Activated naive CD8-positive, alpha-beta T cell (primary cell): ENCODE results near the gene ILKAP.
"Not testable (repeated sequence)": the region's sequence is repeated elsewhere in the genome, so short reads cannot be mapped to it uniquely, and the experiment has no call there.

Experiments used
- H3K27ac Mint-ChIP-seq: one replicate; pipeline ENCODE4 v1.8.0; 2021; ENCODE audit warnings: mixed read lengths
- H3K27me3 Mint-ChIP-seq: one replicate; pipeline ENCODE4 v1.8.0; 2021; ENCODE audit warnings: mixed read lengths
- H3K36me3 Mint-ChIP-seq: one replicate; pipeline ENCODE4 v1.8.0; 2021; ENCODE audit warnings: mixed read lengths
- H3K4me1 Mint-ChIP-seq: one replicate; pipeline ENCODE4 v1.8.0; 2021; ENCODE audit warnings: low read depth, mixed read lengths
- H3K4me3 Mint-ChIP-seq: one replicate; pipeline ENCODE4 v1.8.0; 2021; ENCODE audit warnings: mild to moderate bottlenecking, mixed read lengths
- H3K9me3 Mint-ChIP-seq: one replicate; pipeline ENCODE4 v1.8.0; 2021; ENCODE audit warnings: low read depth, mixed read lengths

Gene ILKAP

DNA sequence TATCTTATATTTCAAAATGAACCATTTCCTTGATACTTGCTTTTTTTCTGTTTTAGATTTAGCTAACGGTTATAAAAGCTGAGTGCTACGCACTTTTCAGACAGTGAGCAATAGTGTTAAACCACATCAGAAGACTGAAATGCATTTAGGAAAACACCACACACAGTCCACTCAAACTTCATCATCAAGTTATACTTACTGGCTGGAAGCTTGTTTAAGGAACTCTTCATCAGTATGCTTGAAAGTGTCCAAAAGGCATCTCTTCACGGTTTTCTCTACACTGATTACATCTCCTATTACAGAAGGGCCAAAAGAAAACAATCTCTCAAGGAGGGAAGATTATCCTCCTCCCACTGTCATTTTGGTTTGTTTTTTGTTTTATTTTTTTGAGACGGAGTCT, 19.7 kb downstream of the ILKAP start:
- Mint-ChIP-seq H3K36me3 (peaks cover 21% of the 10 kb centered on the region), H3K4me1 (peaks cover 4% of the 10 kb centered on the region), H3K4me3 (no peak overlapping the region), H3K27ac (no peak overlapping the region), H3K9me3 (no peaks in the 10 kb centered on the region), H3K27me3 (no peaks in the 10 kb centered on the region)

DNA sequence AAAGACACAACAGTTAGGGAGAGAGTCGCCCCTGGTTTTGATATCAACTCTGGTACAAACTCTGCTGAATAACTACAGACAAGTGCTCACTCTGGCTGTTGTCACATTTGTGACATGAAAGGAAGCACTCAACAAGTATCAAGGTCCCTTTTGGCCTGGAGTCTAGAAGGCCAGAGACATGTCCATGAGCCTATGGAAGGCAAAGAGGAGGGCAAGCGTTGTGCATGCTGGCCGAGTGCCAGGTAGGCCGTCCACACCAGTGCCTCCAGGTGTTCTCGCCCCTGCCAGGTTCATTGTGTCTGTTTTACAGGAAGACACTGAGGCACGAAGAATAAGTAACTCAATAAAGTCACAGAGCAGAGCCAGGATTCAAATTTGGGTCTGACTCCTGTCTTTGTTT, 21.1 kb downstream of the ILKAP start:
- no peaks in the 10 kb centered on the region for H3K9me3 Mint-ChIP-seq
- no peak overlapping the region for H3K4me3 Mint-ChIP-seq
- no peaks in the 10 kb centered on the region for H3K27me3 Mint-ChIP-seq
- peaks cover 4% of the 10 kb centered on the region for H3K4me1 Mint-ChIP-seq
- H3K27ac Mint-ChIP-seq, result no peak overlapping the region
- peaks cover 9% of the 10 kb centered on the region for H3K36me3 Mint-ChIP-seq

DNA sequence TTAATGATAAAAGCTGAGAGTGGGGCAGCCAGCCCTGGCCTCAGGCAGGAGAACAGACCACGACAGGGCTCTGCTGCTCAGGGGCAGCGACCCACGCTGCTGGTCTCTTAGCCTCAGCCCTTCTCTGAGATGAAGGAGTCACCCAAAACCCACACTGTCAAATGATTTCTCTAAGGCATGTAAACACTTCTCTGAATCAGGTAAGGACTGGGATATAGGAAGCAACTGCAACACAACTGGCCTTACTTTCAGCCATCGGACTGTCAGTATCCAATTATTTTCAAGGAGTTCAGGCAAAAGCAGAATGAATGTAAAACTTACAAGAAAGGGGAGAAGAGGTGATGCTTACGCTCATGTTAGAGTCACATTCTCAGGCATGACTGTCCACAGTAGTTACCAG, 22.9 kb downstream of the ILKAP start:
- no peaks in the 10 kb centered on the region for H3K27me3 Mint-ChIP-seq
- peaks cover 8% of the 10 kb centered on the region for H3K36me3 Mint-ChIP-seq
- H3K9me3 Mint-ChIP-seq, result no peaks in the 10 kb centered on the region
- H3K4me3 Mint-ChIP-seq, result no peak overlapping the region
- no peak overlapping the region for H3K27ac Mint-ChIP-seq
- peaks cover 3% of the 10 kb centered on the region for H3K4me1 Mint-ChIP-seq

DNA sequence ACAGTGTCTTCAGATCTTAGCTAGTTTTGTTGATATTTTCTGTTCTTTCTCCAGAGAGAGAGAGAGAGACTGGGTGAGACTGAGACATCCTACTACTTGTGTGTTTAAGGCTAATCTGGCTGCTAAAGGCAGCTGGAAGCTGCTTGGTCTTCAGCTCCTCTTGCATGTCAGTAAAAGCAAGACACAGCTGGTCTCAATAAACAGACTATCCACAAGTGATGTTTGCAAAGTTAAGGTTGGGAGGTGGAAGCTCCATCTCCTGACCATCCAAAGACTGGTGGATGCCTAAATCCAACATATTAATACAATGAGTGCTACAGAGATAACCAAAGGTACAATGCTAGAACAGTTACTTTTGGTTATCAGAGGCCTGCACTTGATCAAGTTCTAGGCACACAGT, 26.9 kb downstream of the ILKAP start:
- H3K27me3 Mint-ChIP-seq, result no peaks in the 10 kb centered on the region
- no peaks in the 10 kb centered on the region for H3K4me1 Mint-ChIP-seq
- peaks cover 6% of the 10 kb centered on the region for H3K36me3 Mint-ChIP-seq
- no peaks in the 10 kb centered on the region for H3K9me3 Mint-ChIP-seq
- peak overlapping the region; percentile 56 for H3K27ac Mint-ChIP-seq
- H3K4me3 Mint-ChIP-seq, result no peak overlapping the region

DNA sequence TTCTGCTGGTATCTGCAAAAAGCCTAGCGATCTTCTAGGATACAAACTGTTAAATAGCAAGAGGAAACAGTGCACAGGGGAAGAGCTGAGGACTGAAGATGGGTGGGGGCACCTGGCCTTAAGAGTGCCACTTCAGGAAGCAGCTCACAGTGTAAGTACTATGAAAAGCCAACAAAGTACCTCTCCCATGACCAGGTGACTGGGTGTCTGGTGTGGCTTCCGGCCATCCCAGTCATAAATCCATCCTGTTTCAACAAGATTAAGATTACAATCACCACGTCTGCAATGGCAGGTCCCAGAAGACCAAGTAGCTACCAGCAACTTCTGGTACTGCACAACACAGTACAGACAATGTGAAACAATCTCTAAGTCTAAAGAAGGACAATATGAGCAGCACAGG, 28.8 kb downstream of the ILKAP start:
- Mint-ChIP-seq H3K4me1 (no peaks in the 10 kb centered on the region), H3K9me3 (no peaks in the 10 kb centered on the region), H3K4me3 (no peak overlapping the region), H3K27me3 (no peaks in the 10 kb centered on the region), H3K27ac (no peak overlapping the region), H3K36me3 (peaks cover 4% of the 10 kb centered on the region)

DNA sequence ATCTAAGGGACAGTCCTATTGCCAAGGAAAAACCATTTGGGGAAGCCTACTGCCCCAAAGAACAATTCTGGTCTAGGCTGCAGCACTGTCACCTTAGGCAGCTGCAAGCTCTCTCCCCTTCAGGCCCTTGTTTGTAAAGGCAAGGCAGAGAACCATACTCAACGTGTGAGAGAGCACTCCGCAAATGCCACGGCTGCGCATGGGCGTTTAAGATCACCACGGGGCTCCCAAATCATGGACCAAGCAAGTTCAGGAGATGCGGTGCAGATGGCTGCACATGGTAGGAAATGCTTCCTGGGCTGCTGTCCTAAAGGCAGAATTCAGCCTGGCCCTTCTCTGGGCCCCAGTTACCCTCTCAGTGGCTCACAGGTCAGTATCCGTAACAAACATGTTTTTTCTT, 29.2 kb downstream of the ILKAP start:
- Mint-ChIP-seq H3K4me1 (no peaks in the 10 kb centered on the region), H3K27ac (no peak overlapping the region), H3K9me3 (no peaks in the 10 kb centered on the region), H3K36me3 (peaks cover 4% of the 10 kb centered on the region), H3K4me3 (no peak overlapping the region), H3K27me3 (no peaks in the 10 kb centered on the region)

DNA sequence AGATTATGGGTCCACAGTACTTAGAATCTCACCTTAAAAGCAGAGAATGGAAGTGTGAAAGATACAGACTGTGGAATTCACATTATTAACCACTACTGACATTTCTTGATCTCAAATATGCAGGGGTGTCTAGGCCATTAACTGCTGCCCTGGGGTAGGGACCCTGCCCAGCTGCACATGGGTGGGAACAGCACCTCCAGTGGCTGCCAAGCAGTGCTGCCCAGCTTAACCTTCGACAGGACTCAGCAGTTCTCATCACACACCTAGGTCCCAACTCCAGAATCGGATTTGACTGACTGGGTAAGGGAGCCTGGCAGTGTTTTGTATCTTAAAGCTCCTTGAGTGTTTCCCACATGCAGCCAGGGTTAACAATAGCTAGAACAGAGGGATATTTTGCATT, 29.8 kb downstream of the ILKAP start:
- H3K36me3 Mint-ChIP-seq, result peaks cover 4% of the 10 kb centered on the region
- no peaks in the 10 kb centered on the region for H3K9me3 Mint-ChIP-seq
- H3K4me1 Mint-ChIP-seq, result no peaks in the 10 kb centered on the region
- no peaks in the 10 kb centered on the region for H3K27me3 Mint-ChIP-seq
- H3K27ac Mint-ChIP-seq, result no peak overlapping the region
- no peak overlapping the region for H3K4me3 Mint-ChIP-seq

DNA sequence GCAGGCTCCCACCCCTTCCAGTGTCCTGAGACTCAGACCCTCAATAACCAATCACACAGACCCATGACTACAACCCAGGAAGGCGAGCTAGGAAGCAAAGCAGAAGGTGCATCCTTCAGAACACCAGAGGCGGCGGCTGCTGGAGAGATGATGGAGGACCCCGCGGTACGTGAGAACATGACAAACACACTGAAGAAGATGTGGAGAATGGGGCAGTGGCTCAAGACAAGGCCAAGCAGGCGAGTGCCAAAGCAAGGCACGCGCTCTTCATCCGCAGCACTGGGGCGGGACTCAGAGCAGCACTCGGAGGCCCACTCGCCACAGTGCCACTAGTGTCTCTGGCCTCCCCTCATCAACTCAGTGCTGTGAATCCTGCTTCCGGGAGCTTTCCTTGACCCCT, 31.1 kb downstream of the ILKAP start:
- Mint-ChIP-seq H3K4me3 (no peak overlapping the region), H3K27ac (no peak overlapping the region), H3K9me3 (no peaks in the 10 kb centered on the region), H3K4me1 (no peaks in the 10 kb centered on the region), H3K27me3 (no peaks in the 10 kb centered on the region), H3K36me3 (peaks cover 4% of the 10 kb centered on the region)

DNA sequence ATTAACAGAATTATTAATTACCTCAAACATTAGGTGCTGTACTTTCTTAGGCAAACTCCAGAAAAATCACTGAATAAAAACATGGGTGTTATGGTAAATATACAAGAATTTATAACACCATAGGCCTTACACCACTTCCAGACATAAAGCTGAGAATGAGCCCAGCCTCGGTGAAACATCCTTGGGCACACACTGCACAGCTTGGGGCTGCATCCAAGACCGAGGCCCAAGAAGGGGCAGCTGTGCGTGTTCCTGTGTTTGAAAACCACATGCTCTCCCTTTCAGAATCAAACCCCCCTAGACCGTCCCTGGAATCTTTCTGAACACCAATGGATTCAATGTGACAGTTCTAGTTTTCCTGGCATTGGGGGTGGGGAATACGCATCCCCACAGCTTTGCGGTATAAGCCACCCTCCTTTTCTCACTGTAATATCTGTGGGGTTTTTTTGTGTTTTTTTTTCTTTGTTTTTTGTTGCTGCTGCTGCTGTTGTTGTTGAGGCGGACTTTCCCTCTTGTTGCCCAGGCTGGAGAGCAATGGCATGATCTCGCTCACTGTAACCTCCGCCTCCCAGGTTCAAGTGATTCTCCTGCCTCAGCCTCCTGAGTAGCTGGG, 31.8 kb downstream of the ILKAP start:
- no peak overlapping the region for H3K4me3 Mint-ChIP-seq
- no peaks in the 10 kb centered on the region for H3K4me1 Mint-ChIP-seq
- H3K27ac Mint-ChIP-seq, result no peak overlapping the region
- H3K9me3 Mint-ChIP-seq, result no peaks in the 10 kb centered on the region
- no peaks in the 10 kb centered on the region for H3K27me3 Mint-ChIP-seq
- H3K36me3 Mint-ChIP-seq, result peaks cover 4% of the 10 kb centered on the region

DNA sequence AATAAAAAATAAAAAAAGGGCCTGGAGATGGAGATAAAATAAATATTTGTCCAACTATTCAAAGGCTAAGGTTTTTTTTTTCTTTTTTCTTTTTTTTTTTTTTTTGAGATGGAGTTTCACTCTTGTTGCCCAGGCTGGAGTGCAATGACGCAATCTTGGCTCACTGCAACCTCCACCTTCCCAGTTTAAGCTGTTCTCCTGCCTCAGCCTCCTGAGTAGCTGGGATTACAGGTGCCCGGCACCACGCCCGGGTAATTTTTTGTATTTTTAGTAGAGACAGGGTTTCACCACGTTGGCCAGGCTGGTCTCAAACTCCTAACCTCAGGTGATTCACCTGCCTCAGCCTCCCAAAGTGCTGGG, 32.4 kb downstream of the ILKAP start:
- not testable (repeated sequence) for H3K27me3 Mint-ChIP-seq, H3K27ac Mint-ChIP-seq, H3K4me3 Mint-ChIP-seq, H3K4me1 Mint-ChIP-seq, H3K36me3 Mint-ChIP-seq, H3K9me3 Mint-ChIP-seq

DNA sequence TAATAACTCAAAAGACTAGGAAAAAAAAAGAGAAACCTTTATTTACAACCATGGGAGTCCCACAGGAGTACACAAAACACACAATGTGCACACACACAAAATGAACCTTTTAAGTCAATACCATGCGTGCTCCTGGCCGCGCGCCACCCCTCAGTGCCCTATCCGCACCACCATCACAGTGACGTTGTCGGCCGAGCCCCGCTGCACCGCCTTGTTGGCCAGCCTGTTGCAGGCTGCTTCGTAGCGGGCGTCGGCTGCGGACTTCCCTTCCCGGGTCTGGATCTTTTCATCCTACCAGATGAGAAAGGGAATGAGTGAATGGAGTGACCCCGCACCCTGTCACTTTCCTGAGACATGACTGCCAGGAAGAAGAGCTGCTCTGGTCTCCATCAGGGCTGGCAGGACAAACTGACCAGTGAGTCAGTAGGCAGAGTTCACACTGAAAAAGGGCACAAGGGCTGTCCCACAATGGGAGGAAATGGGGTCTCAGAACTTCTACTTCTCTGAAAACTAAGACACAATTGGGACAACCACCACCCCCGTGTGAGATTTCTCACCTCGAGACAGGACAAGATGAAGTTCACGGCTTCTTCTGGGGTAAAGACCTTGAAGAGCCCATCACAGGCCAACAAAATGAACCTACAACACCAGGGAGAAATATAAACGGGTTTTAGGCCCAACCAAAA, 33.0 kb downstream of the ILKAP start:
- no peaks in the 10 kb centered on the region for H3K4me1 Mint-ChIP-seq
- no peaks in the 10 kb centered on the region for H3K27me3 Mint-ChIP-seq
- no peak overlapping the region for H3K4me3 Mint-ChIP-seq
- no peak overlapping the region for H3K27ac Mint-ChIP-seq
- peaks cover 4% of the 10 kb centered on the region for H3K36me3 Mint-ChIP-seq
- H3K9me3 Mint-ChIP-seq, result no peaks in the 10 kb centered on the region

DNA sequence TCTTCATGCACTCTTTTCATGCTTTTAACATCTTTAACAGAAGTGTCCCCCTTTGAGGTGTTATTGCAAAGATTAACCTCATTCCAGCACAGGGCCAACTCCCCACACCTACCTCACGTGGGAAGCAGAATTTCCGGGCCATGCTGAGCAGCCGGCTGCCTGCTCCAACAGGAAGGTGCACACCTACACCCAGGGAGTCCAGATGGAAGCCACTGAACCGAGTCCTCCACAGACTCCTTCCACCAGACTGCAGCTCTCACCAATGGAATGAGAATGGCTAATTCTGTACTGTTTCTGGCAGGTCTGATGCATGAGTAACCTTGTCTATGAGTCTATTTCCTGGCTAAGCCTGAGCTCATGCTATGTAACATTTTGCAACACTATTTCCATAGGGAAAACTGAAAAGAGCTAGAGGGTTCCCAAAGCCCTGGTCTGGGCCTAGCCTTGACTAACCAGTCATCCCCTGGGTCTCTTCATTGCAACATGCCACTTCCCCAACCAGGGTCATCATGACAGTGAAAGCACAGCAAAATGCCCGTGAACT, 33.7 kb downstream of the ILKAP start:
- Mint-ChIP-seq H3K4me3 (no peak overlapping the region), H3K9me3 (no peaks in the 10 kb centered on the region), H3K36me3 (peaks cover 4% of the 10 kb centered on the region), H3K4me1 (peaks cover 2% of the 10 kb centered on the region), H3K27me3 (peaks cover 4% of the 10 kb centered on the region), H3K27ac (no peak overlapping the region)

DNA sequence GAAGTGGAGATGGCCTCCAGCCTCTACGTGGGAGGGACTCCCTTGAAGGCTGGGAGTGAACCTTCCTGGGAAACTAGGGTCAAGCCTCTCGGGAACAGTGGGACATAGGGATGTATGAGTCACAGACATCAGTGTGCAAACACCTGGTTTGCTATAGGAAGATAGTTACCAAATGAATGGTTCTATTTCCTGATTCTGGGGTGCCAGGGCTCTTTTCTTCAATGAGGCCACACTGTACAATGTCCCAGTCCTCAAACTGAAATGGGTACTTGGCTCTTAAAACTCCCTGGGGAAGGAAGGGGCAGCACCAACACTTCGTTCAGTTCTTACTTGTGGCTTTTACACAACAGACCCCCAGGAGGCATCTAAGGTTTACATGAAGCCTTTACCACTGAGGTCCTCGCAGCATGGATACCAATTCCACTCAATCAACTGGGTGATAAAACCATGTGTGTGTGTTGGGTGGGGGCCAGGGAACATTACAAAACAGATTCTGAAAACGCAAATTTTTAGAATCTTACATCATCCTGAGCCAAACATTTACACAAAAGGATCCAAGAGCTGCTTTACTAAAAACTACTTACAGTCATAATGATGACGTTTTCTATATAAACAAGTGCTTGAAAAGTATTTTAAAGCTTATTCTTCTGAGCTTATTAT, 34.3 kb downstream of the ILKAP start:
- Mint-ChIP-seq H3K27me3 (peaks cover 5% of the 10 kb centered on the region), H3K36me3 (peaks cover 4% of the 10 kb centered on the region), H3K4me3 (no peak overlapping the region), H3K27ac (peak overlapping the region; percentile 23), H3K4me1 (peaks cover 3% of the 10 kb centered on the region), H3K9me3 (no peaks in the 10 kb centered on the region)

DNA sequence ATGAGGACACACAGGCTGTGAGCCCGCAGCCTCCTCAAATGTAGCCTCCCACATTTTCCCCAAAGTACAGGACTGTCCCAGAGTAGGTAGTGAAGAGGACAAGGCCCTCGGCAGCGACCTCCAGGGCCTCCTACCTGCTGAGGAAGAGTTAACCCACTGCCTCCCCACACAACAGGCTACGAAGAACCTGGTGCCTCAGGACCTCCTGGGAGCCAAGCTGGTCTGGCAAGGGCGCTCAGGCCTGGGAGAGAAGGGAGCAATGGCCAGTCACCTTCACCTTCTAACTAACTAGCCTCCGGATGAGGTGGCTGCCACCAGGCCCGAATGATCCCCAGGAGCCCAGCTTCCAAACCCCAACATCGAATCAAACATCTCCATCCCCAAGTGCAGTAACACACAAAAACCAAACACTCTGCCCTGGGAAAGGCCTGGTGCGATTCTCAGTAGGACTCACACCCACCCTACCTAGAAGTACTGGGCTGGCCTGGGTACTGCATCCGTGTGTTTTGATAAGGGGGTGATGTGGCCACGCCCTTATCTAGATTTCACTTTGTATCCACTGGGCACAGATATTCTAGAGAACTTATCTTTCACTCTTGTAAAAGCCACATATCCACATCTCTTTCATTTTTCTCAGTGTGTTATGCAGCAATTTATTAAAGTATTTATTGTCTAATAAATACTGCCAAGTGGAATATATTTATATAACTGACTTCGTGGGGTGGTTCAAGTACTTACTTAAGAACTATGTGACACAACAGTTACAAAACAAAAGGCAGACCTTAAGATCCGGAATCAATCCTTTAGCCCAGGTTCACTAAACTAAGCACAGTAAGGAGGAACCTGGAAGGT, 35.1 kb downstream of the ILKAP start:
- peak overlapping the region; percentile 23 for H3K27ac Mint-ChIP-seq

DNA sequence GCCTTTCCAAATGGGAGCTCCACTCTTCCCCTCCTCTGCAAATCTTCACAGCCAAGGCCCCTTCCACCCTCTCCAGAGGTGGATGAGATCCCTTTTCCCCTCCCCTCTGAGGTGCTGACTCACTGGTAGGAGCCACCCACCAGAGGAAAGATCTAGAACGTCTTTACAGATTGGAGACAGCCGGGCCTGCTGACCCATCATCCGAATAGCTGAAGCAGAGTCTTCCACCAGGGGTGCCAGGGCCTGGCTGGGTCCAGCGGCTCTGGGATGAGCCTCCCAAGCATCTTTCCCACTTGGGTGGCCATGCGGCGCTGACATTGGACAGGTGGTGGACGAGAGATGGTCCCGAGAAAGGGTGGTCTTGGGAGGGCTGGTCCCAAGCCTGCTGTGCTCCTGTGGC, 35.7 kb downstream of the ILKAP start:
- H3K27ac Mint-ChIP-seq, result no peak overlapping the region
- no peak overlapping the region for H3K4me3 Mint-ChIP-seq
- no peaks in the 10 kb centered on the region for H3K36me3 Mint-ChIP-seq
- no peaks in the 10 kb centered on the region for H3K9me3 Mint-ChIP-seq
- peaks cover 5% of the 10 kb centered on the region for H3K27me3 Mint-ChIP-seq
- H3K4me1 Mint-ChIP-seq, result peaks cover 3% of the 10 kb centered on the region

More for the DNA sequence above, 35.1 kb downstream of the ILKAP start:
- H3K4me3 Mint-ChIP-seq, result no peak overlapping the region
- peaks cover 4% of the 10 kb centered on the region for H3K36me3 Mint-ChIP-seq
- no peaks in the 10 kb centered on the region for H3K9me3 Mint-ChIP-seq
- H3K4me1 Mint-ChIP-seq, result peaks cover 3% of the 10 kb centered on the region
- peaks cover 5% of the 10 kb centered on the region for H3K27me3 Mint-ChIP-seq
